Gastroesophageal sphincter (tissue), 4 donors: Measurements from ENCODE around the gene MTMR8. TPM values are rescaled to one million over a fixed set of nuclear protein-coding genes. Genes with fewer than 3 reads are reported as not detected.

Source experiments
- ATAC-seq: fragments of 150-250 bp; one replicate; pipeline ENCODE4 v1.9.1; 2016; ENCODE audit warnings: mild to moderate bottlenecking, moderate library complexity
- H3K27ac ChIP-seq, 4 donors: fragments of 200-600 bp; sonication (generic) in 3 of 4; 1 replicate in 3 of 4; 2 replicates in 1 of 4; pipeline ENCODE4 v1.5.1; 2016 to 2019
- H3K27me3 ChIP-seq: fragments of 200-600 bp; sonication (generic); one replicate; pipeline ENCODE4 v1.5.1; 2019
- H3K36me3 ChIP-seq, 2 donors: fragments of 200-600 bp; sonication (generic); one replicate each; pipeline ENCODE4 v1.5.1; 2019; ENCODE audit warnings: control low read depth in 1 of 2
- H3K4me1 ChIP-seq, 3 donors: fragments of 200-600 bp; sonication (generic); 1 replicate in 2 of 3; 2 replicates in 1 of 3; pipeline ENCODE4 v1.5.1; 2016 to 2019; ENCODE audit warnings: control low read depth in 2 of 3
- H3K4me3 ChIP-seq, 2 donors: fragments of 200-600 bp; sonication (generic); one replicate each; pipeline ENCODE4 v1.5.1; 2019; ENCODE audit warnings: mild to moderate bottlenecking in 1 of 2, moderate library complexity in 1 of 2
- H3K9me3 ChIP-seq, 3 donors: fragments of 200-600 bp; sonication (generic); one replicate each; pipeline ENCODE4 v1.5.1; 2017 to 2019; ENCODE audit warnings: control low read depth in 2 of 3
- CTCF ChIP-seq, 4 experiments: fragments of 200-600 bp in 2 of 4; fragments of 450-650 bp in 2 of 4; sonication (generic) in 1 of 4; IDR thresholded peaks; one replicate each; pipeline ENCODE4 v1.5.1; 2017 to 2019; ENCODE audit warnings: antibody characterized with exemption in 4 of 4, mild to moderate bottlenecking in 2 of 4, moderate library complexity in 2 of 4
- EP300 ChIP-seq: sonication (generic); formaldehyde crosslinking; IDR thresholded peaks from one replicate; pipeline ENCODE4 v1.6.1; 2017; ENCODE audit warnings: antibody characterized with exemption, mild to moderate bottlenecking
- POLR2A ChIP-seq, 2 donors: fragments of 450-650 bp; IDR thresholded peaks; one replicate each; pipeline ENCODE4 v1.6.1; 2017; ENCODE audit warnings: antibody characterized with exemption in 2 of 2, mild to moderate bottlenecking in 2 of 2, moderate library complexity in 1 of 2
- POLR2AphosphoS5 ChIP-seq: sonication (generic); formaldehyde crosslinking; IDR thresholded peaks from one replicate; pipeline ENCODE4 v1.6.1; 2017; ENCODE audit warnings: antibody characterized with exemption
- WGBS, 2 donors: methylation state at CpG; one replicate each; pipeline ENCODE4 v1.1.5; 2018; ENCODE audit warnings: low coverage in 1 of 2; 5-methylcytosine and 5-hydroxymethylcytosine counted together
- total RNA-seq, 4 donors: library from RNA; depleted of rRNA; stranded (reverse); fragments of >200 nt; gene quantifications; one replicate each; pipeline ENCODE4 v1.1.0, GENCODE V29; 2016

The MTMR8 gene
- total RNA-seq, 4 donors from 2014 or later = 2.3 to 10.7 (median 4.6) TPM

DNA sequence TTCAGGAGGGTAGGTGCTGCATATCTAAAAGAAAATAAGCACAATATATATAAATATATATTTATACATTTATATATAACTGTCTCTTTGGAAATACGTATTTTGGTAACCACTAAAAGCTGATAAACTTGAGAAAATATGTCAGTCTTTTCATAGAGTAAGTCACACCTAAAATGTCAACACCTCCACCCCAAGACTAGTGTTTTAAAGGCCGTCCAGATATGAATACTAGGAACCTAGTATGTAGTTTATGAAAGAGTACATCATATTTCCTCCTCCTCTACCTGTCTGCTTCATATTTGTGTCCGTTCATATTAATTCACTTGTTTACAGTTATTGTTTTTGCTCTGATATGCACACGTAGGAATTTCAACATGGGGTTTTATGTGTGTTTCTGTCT is 45.2 kb downstream of the MTMR8 start:
- Histone ChIP-seq H3K27me3 (no peaks in the 10 kb centered on the region), H3K4me3 (no peak overlapping the region), H3K9me3 (no peaks in the 10 kb centered on the region), H3K4me1 (no peaks in the 10 kb centered on the region), H3K27ac (no peak overlapping the region), H3K36me3 (peaks cover 0 to 14% of the 10 kb centered on the region in 2 donors)
- ATAC-seq = no peak
- TF ChIP-seq EP300 (no peak), POLR2AphosphoS5 (no peak), CTCF (IDR thresholded peaks at IDR 0.05) (no peak), POLR2A (IDR thresholded peaks at IDR 0.05) (no peak)
- WGBS, 2 donors = 56 to 84% methylated on average over 4 of the region's 4 CpGs

- 50 to 57% methylated on average over 1 of the region's 1 CpG for WGBS, 2 donors
- Histone ChIP-seq H3K27me3 (no peaks in the 10 kb centered on the region), H3K9me3 (no peaks in the 10 kb centered on the region), H3K36me3 (peaks cover 0 to 5% of the 10 kb centered on the region in 2 donors), H3K27ac (no peak overlapping the region), H3K4me3 (no peak overlapping the region), H3K4me1 (no peaks in the 10 kb centered on the region)
- TF ChIP-seq EP300 (no peak), CTCF (IDR thresholded peaks at IDR 0.05) (no peak), POLR2A (IDR thresholded peaks at IDR 0.05) (no peak), POLR2AphosphoS5 (no peak)
- ATAC-seq = no peak
Observed at GRCh38 chrX:64342811-64343210, 52.4 kb downstream of the MTMR8 start.

GRCh38 chrX:64338296-64338695 is 57.0 kb downstream of the MTMR8 start:
- Histone ChIP-seq H3K9me3 (no peaks in the 10 kb centered on the region), H3K4me3 (no peak overlapping the region), H3K4me1 (no peaks in the 10 kb centered on the region), H3K27me3 (no peaks in the 10 kb centered on the region), H3K27ac (no peak overlapping the region), H3K36me3 (peaks cover 0 to 5% of the 10 kb centered on the region in 2 donors)
- no peak for ATAC-seq
- WGBS, 2 donors = 75 to 89% methylated on average over 1 of the region's 1 CpG
- TF ChIP-seq POLR2A (IDR thresholded peaks at IDR 0.05) = no peak
- TF ChIP-seq POLR2AphosphoS5 = no peak
- TF ChIP-seq CTCF (IDR thresholded peaks at IDR 0.05) = no peak
- no peak for TF ChIP-seq EP300

GRCh38 chrX:64334467-64334866 is 60.8 kb downstream of the MTMR8 start:
- TF ChIP-seq POLR2AphosphoS5 = no peak
- no peak for TF ChIP-seq CTCF (IDR thresholded peaks at IDR 0.05)
- TF ChIP-seq EP300 = no peak
- TF ChIP-seq POLR2A (IDR thresholded peaks at IDR 0.05) = no peak
- H3K27me3 ChIP-seq = no peaks in the 10 kb centered on the region
- H3K36me3 ChIP-seq = peaks cover 0 to 21% of the 10 kb centered on the region in 2 donors
- WGBS, 2 donors = 61 to 68% methylated on average over 3 of the region's 3 CpGs
- H3K9me3 ChIP-seq = no peaks in the 10 kb centered on the region
- no peak for ATAC-seq
- H3K4me1 ChIP-seq = no peaks in the 10 kb centered on the region
- H3K27ac ChIP-seq = no peak overlapping the region
- H3K4me3 ChIP-seq = no peak overlapping the region

GRCh38 chrX:64330284-64330683 is 65.0 kb downstream of the MTMR8 start:
- no peak overlapping the region for H3K27ac ChIP-seq
- no peaks in the 10 kb centered on the region for H3K4me1 ChIP-seq
- H3K36me3 ChIP-seq = peaks cover 0 to 39% of the 10 kb centered on the region in 2 donors
- no peak for ATAC-seq
- H3K9me3 ChIP-seq = no peaks in the 10 kb centered on the region
- TF ChIP-seq EP300 = no peak
- no peak for TF ChIP-seq POLR2A (IDR thresholded peaks at IDR 0.05)
- no peak for TF ChIP-seq CTCF (IDR thresholded peaks at IDR 0.05)
- no peak for TF ChIP-seq POLR2AphosphoS5
- H3K27me3 ChIP-seq = no peaks in the 10 kb centered on the region
- no peak overlapping the region for H3K4me3 ChIP-seq
